IMR-90 (cell line): ENCODE measurements around the gene TNFRSF18. TPM values are rescaled to one million over a fixed set of nuclear protein-coding genes. Genes with fewer than 3 reads are reported as not detected.

ENCODE experiments used
- ATAC-seq: fragments of 200-7000 bp; cut with Tn5 transposase; 2 replicates; pipeline ENCODE4 v1.9.1; 2020; ENCODE audit warnings: low read depth, mild to moderate bottlenecking, moderate library complexity
- BruUV-seq: library from RNA; stranded (reverse); fragments of 400-500 nt; replicated peaks from 2 replicates; lab custom pipeline; 2021; lab: Mats Ljungman, UMichigan
- CTCF ChIA-PET: fragments of 300-600 bp; formaldehyde crosslinking; extraction: SDS; loops from one replicate; lab custom pipeline; 2021; ENCODE audit warnings: antibody characterized with exemption; lab: Yijun Ruan, JAX
- POLR2A ChIA-PET: fragments of 300-600 bp; sonication (Branson Sonifier 250); formaldehyde crosslinking; loops from one replicate; lab custom pipeline; 2022; ENCODE audit warnings: antibody characterized with exemption; ENCODE audit not compliant: unreplicated experiment; lab: Charles Lee
- DNase-seq: peaks from one replicate; pipeline ENCODE4 v3.0.0; 2013
- H2AFZ ChIP-seq: replicated peaks from 2 replicates; pipeline ENCODE3; 2013; ENCODE audit warnings: low read length, mild to moderate bottlenecking; ENCODE audit not compliant: poor library complexity
- H2AK5ac ChIP-seq: 2 replicates; pipeline ENCODE4 v1.6.1; 2013; ENCODE audit warnings: low read depth, low read length, inconsistent platforms
- H2AK9ac ChIP-seq: replicated peaks from 2 replicates; pipeline ENCODE3; 2013; ENCODE audit warnings: mild to moderate bottlenecking, low read depth, low read length, moderate library complexity; ENCODE audit not compliant: poor library complexity
- H2BK120ac ChIP-seq: 2 replicates; pipeline ENCODE4 v1.6.1; 2013; ENCODE audit warnings: low read depth, low read length, inconsistent platforms
- H2BK15ac ChIP-seq: 3 replicates; pipeline ENCODE4 v1.6.1; 2013; ENCODE audit warnings: low read depth, low read length, inconsistent platforms
- H2BK20ac ChIP-seq: 2 replicates; pipeline ENCODE4 v1.6.1; 2013; ENCODE audit warnings: low read depth, mild to moderate bottlenecking, inconsistent platforms, low read length, moderate library complexity
- H2BK5ac ChIP-seq: 2 replicates; pipeline ENCODE4 v1.6.1; 2013; ENCODE audit warnings: mild to moderate bottlenecking, low read depth, low read length, inconsistent platforms; ENCODE audit not compliant: poor library complexity, severe bottlenecking
- H3K14ac ChIP-seq: replicated peaks from 2 replicates; pipeline ENCODE4 v1.6.1; 2013; ENCODE audit warnings: low read depth, low read length, inconsistent platforms
- H3K18ac ChIP-seq: 2 replicates; pipeline ENCODE4 v1.6.1; 2013; ENCODE audit warnings: low read depth, low read length, control low read depth
- H3K23ac ChIP-seq: 2 replicates; pipeline ENCODE4 v1.6.1; 2013; ENCODE audit warnings: low read depth, low read length, inconsistent platforms
- H3K27ac ChIP-seq: 2 replicates; pipeline ENCODE4 v1.5.1; 2013; ENCODE audit warnings: mild to moderate bottlenecking, control low read depth, low read length; ENCODE audit not compliant: insufficient read depth
- H3K27me3 ChIP-seq: 2 replicates; pipeline ENCODE4 v1.6.1; 2013; ENCODE audit warnings: low read length; ENCODE audit not compliant: control insufficient read depth, insufficient read depth
- H3K36me3 ChIP-seq: 2 replicates; pipeline ENCODE4 v1.6.1; 2013; ENCODE audit warnings: low read length, mixed read lengths; ENCODE audit not compliant: control insufficient read depth, insufficient read depth
- H3K4ac ChIP-seq: 2 replicates; pipeline ENCODE4 v1.6.1; 2013; ENCODE audit warnings: low read depth, low read length, inconsistent platforms
- H3K4me1 ChIP-seq: 2 replicates; pipeline ENCODE4 v1.6.1; 2013; ENCODE audit warnings: low read length, mixed read lengths; ENCODE audit not compliant: control insufficient read depth, insufficient read depth
- H3K4me2 ChIP-seq: 2 replicates; pipeline ENCODE4 v1.6.1; 2013; ENCODE audit warnings: low read depth, mild to moderate bottlenecking, control low read depth, low read length, moderate library complexity
- H3K4me3 ChIP-seq: 2 replicates; pipeline ENCODE4 v1.5.1; 2013; ENCODE audit warnings: low read depth, mild to moderate bottlenecking, control low read depth, low read length, moderate library complexity; ENCODE audit not compliant: insufficient read depth
- H3K56ac ChIP-seq: 2 replicates; pipeline ENCODE4 v1.6.1; 2013; ENCODE audit warnings: low read length, inconsistent platforms; ENCODE audit not compliant: insufficient read depth; ENCODE audit errors: extremely low read depth
- H3K79me1 ChIP-seq, 2 experiments: 2 replicates each; pipeline ENCODE4 v1.6.1; 2013; ENCODE audit warnings: low read length in 2 of 2, inconsistent platforms in 1 of 2, low read depth in 1 of 2
- H3K9ac ChIP-seq: 2 replicates; pipeline ENCODE4 v1.6.1; 2013; ENCODE audit warnings: low read depth, low read length, control low read depth
- H3K9me1 ChIP-seq: 2 replicates; pipeline ENCODE4 v1.6.1; 2013; ENCODE audit warnings: low read length, inconsistent platforms; ENCODE audit not compliant: insufficient read depth
- H3K9me3 ChIP-seq: 2 replicates; pipeline ENCODE4 v1.6.1; 2013; ENCODE audit warnings: low read length; ENCODE audit not compliant: control insufficient read depth, insufficient read depth
- H4K20me1 ChIP-seq: 2 replicates; pipeline ENCODE4 v1.6.1; 2013; ENCODE audit warnings: low read length, inconsistent platforms; ENCODE audit not compliant: insufficient read depth
- H4K5ac ChIP-seq: 2 replicates; pipeline ENCODE4 v1.6.1; 2013; ENCODE audit warnings: mild to moderate bottlenecking, low read depth, low read length, control low read depth
- H4K8ac ChIP-seq, 2 experiments: 2 replicates each; pipeline ENCODE4 v1.6.1; 2013; ENCODE audit warnings: low read depth in 2 of 2, low read length in 2 of 2, control low read depth in 1 of 2, inconsistent platforms in 1 of 2
- H4K91ac ChIP-seq: 2 replicates; pipeline ENCODE4 v1.6.1; 2013; ENCODE audit warnings: low read depth, low read length, inconsistent platforms; ENCODE audit not compliant: insufficient read depth
- BHLHE40 ChIP-seq: fragments of 150-350 bp; IDR thresholded peaks from 2 replicates; pipeline ENCODE4 v1.6.1; 2016; ENCODE audit warnings: mild to moderate bottlenecking, low read depth, low read length
- CEBPB ChIP-seq: IDR thresholded peaks from 2 replicates; pipeline ENCODE4 v1.6.1; 2012; ENCODE audit warnings: low read depth, low read length, improper control_type of control experiment
- CHD1 ChIP-seq: IDR thresholded peaks from 2 replicates; pipeline ENCODE4 v1.6.1; 2012; ENCODE audit warnings: low read depth, low read length, improper control_type of control experiment
- FOS ChIP-seq: fragments of 150-350 bp; IDR thresholded peaks from 2 replicates; pipeline ENCODE4 v1.6.1; 2016; ENCODE audit warnings: low read depth, low read length
- MAFK ChIP-seq: IDR thresholded peaks from 2 replicates; pipeline ENCODE4 v1.6.1; 2012; ENCODE audit warnings: low read depth, low read length, improper control_type of control experiment
- MAZ ChIP-seq: IDR thresholded peaks from 2 replicates; pipeline ENCODE4 v1.6.1; 2012; ENCODE audit warnings: low read depth, mild to moderate bottlenecking, low read length, improper control_type of control experiment, moderate library complexity, borderline replicate concordance
- NFE2L2 ChIP-seq: fragments of 150-350 bp; IDR thresholded peaks from 2 replicates; pipeline ENCODE4 v1.6.1; 2016; ENCODE audit warnings: low read depth, mild to moderate bottlenecking, low read length
- POLR2A ChIP-seq: IDR thresholded peaks from 2 replicates; pipeline ENCODE4 v1.6.1; 2012; ENCODE audit warnings: mild to moderate bottlenecking, low read depth, low read length
- RAD21 ChIP-seq: IDR thresholded peaks from 2 replicates; pipeline ENCODE4 v1.6.1; 2012; ENCODE audit warnings: low read length, improper control_type of control experiment
- RCOR1 ChIP-seq: IDR thresholded peaks from 2 replicates; pipeline ENCODE4 v1.6.1; 2012; ENCODE audit warnings: mild to moderate bottlenecking, low read length, improper control_type of control experiment; ENCODE audit not compliant: insufficient replicate concordance
- RFX5 ChIP-seq: IDR thresholded peaks from 2 replicates; pipeline ENCODE4 v1.8.0; 2012; ENCODE audit warnings: low read depth, mild to moderate bottlenecking, low read length, moderate library complexity
- SMC3 ChIP-seq: fragments of 150-350 bp; IDR thresholded peaks from 2 replicates; pipeline ENCODE4 v1.6.1; 2016; ENCODE audit warnings: low read depth, mild to moderate bottlenecking, antibody characterized with exemption, low read length, moderate library complexity
- WGBS, 2 experiments: methylation state at CpG; one replicate each; pipeline versions ENCODE4 v1.1.5 to v1.1.7; 2013; ENCODE audit warnings: missing lambda C conversion rate in 2 of 2; ENCODE audit not compliant: insufficient read length in 1 of 2; ENCODE audit errors: extremely low coverage in 2 of 2; 5-methylcytosine and 5-hydroxymethylcytosine counted together
- dilution Hi-C: fragments of 300-500 bp; cut with HindIII; formaldehyde crosslinking; loops from one replicate; pipeline ENCODE4 v1.14.3; 2018; ENCODE audit warnings: low sequenced_read_pairs; ENCODE audit not compliant: unreplicated experiment
- in situ Hi-C: fragments of 300-500 bp; cut with MboI; formaldehyde crosslinking; loops from 3 replicates; pipeline ENCODE4 v1.14.3; 2019; ENCODE audit warnings: low sequenced_read_pairs, inconsistent platforms, mixed read lengths
- intact Hi-C: fragments of 100-400 bp; cut with micrococcal nuclease; formaldehyde crosslinking; loops from 2 replicates; pipeline ENCODE4 v1.10.0; 2022
- polyA plus RNA-seq, 3 experiments: library from polyadenylated mRNA; depleted of rRNA; stranded (reverse); fragments of >200 nt; gene quantifications; 2 replicates each; pipeline ENCODE4 v1.2.3, GENCODE V29; 2012; ENCODE audit warnings: low replicate concordance in 1 of 3
- total RNA-seq: library from RNA; depleted of rRNA; stranded (reverse); fragments of >200 nt; gene quantifications from 2 replicates; pipeline ENCODE4 v1.2.3, GENCODE V29; 2012
- TF ChIP-seq, protein P1 (sequence below): fragments of 150-350 bp; IDR thresholded peaks from 2 replicates; pipeline ENCODE4 v1.6.1; 2017; ENCODE audit warnings: mild to moderate bottlenecking, antibody characterized with exemption, low read length, low read depth
- TF ChIP-seq, protein P2 (sequence below): fragments of 150-350 bp; IDR thresholded peaks from 2 replicates; pipeline ENCODE4 v1.6.1; 2016; ENCODE audit warnings: low read depth, mild to moderate bottlenecking, low read length, moderate library complexity, borderline replicate concordance
- TF ChIP-seq, protein P3 (sequence below): conservative IDR thresholded peaks from 2 replicates; pipeline ENCODE4 v1.5.1; 2012; ENCODE audit warnings: mild to moderate bottlenecking, low read depth, low read length, improper control_type of control experiment

Gene TNFRSF18
- total and polyA plus RNA-seq, 2 of the 4 experiments (the other 2 are of a cell fraction) = 0.18 to 1.0 TPM

DNA sequence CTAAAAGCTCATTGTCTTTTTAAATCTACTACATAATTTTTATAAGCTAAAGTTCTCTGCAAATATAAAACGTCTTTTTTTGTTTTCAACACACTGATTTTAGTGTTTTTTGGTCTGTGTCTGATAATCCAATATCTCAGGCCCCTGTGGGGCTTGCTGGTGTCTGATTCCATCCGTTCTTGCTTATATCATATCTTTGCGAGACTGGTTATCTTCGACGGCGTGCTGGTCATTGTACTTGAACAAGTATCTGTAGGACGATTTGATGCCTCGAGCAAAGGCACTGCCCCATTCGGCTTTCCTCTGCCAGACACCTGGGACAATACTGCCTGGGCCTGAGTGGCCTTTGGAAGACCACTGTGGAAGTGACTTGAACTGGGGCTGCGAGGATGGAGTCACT lies 51.1 kb downstream of the TNFRSF18 start:
- no peak overlapping the region for H2AK5ac ChIP-seq
- ATAC-seq = no peak
- in situ Hi-C loops (no loop called here), dilution Hi-C loops (no loop called here), intact Hi-C loops (no loop called here)
- WGBS, 2 experiments = 91% methylated on average over 7 of the region's 10 CpGs; no CpG with 5 or more reads in 1 of the 2 experiments
- H3K56ac ChIP-seq = no peak overlapping the region
- H3K4me1 ChIP-seq = peaks cover 11% of the 10 kb centered on the region
- no peak overlapping the region for H2BK20ac ChIP-seq
- no peak overlapping the region for H3K9ac ChIP-seq
- H3K9me3 ChIP-seq = no peaks in the 10 kb centered on the region; the same call in 1 of the 2 replicates
- H3K27ac ChIP-seq = no peak overlapping the region
- no peak overlapping the region for H2AFZ ChIP-seq
- TF ChIP-seq, protein P1, sequence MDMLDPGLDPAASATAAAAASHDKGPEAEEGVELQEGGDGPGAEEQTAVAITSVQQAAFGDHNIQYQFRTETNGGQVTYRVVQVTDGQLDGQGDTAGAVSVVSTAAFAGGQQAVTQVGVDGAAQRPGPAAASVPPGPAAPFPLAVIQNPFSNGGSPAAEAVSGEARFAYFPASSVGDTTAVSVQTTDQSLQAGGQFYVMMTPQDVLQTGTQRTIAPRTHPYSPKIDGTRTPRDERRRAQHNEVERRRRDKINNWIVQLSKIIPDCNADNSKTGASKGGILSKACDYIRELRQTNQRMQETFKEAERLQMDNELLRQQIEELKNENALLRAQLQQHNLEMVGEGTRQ = no peak
- TF ChIP-seq MAFK (no peak), NFE2L2 (no peak), BHLHE40 (no peak), SMC3 (no peak), RCOR1 (no peak), CEBPB (no peak), RFX5 (no peak), CHD1 (no peak), MAZ (no peak), RAD21 (no peak), FOS (no peak), POLR2A (no peak)
- TF ChIP-seq, protein P2, sequence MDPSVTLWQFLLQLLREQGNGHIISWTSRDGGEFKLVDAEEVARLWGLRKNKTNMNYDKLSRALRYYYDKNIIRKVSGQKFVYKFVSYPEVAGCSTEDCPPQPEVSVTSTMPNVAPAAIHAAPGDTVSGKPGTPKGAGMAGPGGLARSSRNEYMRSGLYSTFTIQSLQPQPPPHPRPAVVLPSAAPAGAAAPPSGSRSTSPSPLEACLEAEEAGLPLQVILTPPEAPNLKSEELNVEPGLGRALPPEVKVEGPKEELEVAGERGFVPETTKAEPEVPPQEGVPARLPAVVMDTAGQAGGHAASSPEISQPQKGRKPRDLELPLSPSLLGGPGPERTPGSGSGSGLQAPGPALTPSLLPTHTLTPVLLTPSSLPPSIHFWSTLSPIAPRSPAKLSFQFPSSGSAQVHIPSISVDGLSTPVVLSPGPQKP = no peak
- TF ChIP-seq, protein P3, sequence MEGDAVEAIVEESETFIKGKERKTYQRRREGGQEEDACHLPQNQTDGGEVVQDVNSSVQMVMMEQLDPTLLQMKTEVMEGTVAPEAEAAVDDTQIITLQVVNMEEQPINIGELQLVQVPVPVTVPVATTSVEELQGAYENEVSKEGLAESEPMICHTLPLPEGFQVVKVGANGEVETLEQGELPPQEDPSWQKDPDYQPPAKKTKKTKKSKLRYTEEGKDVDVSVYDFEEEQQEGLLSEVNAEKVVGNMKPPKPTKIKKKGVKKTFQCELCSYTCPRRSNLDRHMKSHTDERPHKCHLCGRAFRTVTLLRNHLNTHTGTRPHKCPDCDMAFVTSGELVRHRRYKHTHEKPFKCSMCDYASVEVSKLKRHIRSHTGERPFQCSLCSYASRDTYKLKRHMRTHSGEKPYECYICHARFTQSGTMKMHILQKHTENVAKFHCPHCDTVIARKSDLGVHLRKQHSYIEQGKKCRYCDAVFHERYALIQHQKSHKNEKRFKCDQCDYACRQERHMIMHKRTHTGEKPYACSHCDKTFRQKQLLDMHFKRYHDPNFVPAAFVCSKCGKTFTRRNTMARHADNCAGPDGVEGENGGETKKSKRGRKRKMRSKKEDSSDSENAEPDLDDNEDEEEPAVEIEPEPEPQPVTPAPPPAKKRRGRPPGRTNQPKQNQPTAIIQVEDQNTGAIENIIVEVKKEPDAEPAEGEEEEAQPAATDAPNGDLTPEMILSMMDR = no peak
- no peak overlapping the region for H2BK15ac ChIP-seq
- no peaks in the 10 kb centered on the region for H3K79me1 ChIP-seq
- H3K4me3 ChIP-seq = no peak overlapping the region
- H3K27me3 ChIP-seq = no peaks in the 10 kb centered on the region
- no peak overlapping the region for H2AK9ac ChIP-seq
- H3K14ac ChIP-seq = no peak overlapping the region
- H2BK5ac ChIP-seq = no peak overlapping the region
- BruUV-seq = no TSS peak
- no peak overlapping the region for H4K5ac ChIP-seq
- CTCF ChIA-PET = interaction anchor here (0.5 kb wide), 1 partner anchor 1235 kb away, joined by 4 read pairs; no protein-coding TSS in a partner anchor
- H3K9me1 ChIP-seq = no peaks in the 10 kb centered on the region; the same call in 1 of the 2 replicates
- H4K20me1 ChIP-seq = no peaks in the 10 kb centered on the region
- H3K18ac ChIP-seq = no peak overlapping the region
- POLR2A ChIA-PET = no interaction called here
- no peak overlapping the region for H3K23ac ChIP-seq
- DNase-seq = no peak
- no peak overlapping the region for H4K8ac ChIP-seq
- H3K4me2 ChIP-seq = no peak overlapping the region
- H3K4ac ChIP-seq = no peak overlapping the region
- no peak overlapping the region for H2BK120ac ChIP-seq
- no peak overlapping the region for H4K91ac ChIP-seq
- no peaks in the 10 kb centered on the region for H3K36me3 ChIP-seq
